ENCODE data around the gene TMPRSS6. TPM values are rescaled to one million over a fixed set of nuclear protein-coding genes. Genes with fewer than 3 reads are reported as not detected.

TMPRSS6 gene
- total and polyA plus RNA-seq, 2 of the 8 experiments (the other 6 are each of a cell fraction or from before 2014, with no cell fraction given) = 0.02 TPM; not detected in 1

GRCh38 chr22:37020192-37020479 is 89.4 kb downstream of the TMPRSS6 start:
- peak overlapping the region; percentile 65 for H4K91ac ChIP-seq (replicated peaks; ENCODE audit: insufficient read length, low read length)
- TF ChIP-seq ASH2L (IDR thresholded peaks at IDR 0.05; ENCODE audit: low read length) = no peak
- no peak for TF ChIP-seq TCF12 (IDR thresholded peaks at IDR 0.05; ENCODE audit: low read depth, low read length)
- no peak for TF ChIP-seq TAF1 (IDR thresholded peaks at IDR 0.05; ENCODE audit: low read depth, low read length)
- TF ChIP-seq RAD21 (IDR thresholded peaks at IDR 0.05 in 1 of 2, conservative IDR thresholded peaks at IDR 0.05 in 1 of 2; ENCODE audit: low read depth in 2 of 2, low read length in 2 of 2) = no peak
- no peak for TF ChIP-seq CREB1 (IDR thresholded peaks at IDR 0.05)
- no peak for TF ChIP-seq RXRA (IDR thresholded peaks at IDR 0.05; ENCODE audit: insufficient read depth, low read depth, low read length)
- TF ChIP-seq TEAD4 (IDR thresholded peaks at IDR 0.05; ENCODE audit: low read depth, low read length) = no peak
- no peak for TF ChIP-seq GABPA (IDR thresholded peaks at IDR 0.05; ENCODE audit: borderline replicate concordance, insufficient read depth, low read length)
- TF ChIP-seq RBBP5 (IDR thresholded peaks at IDR 0.05; ENCODE audit: borderline replicate concordance, low read depth, low read length) = no peak
- no peak for TF ChIP-seq CHD2 (IDR thresholded peaks at IDR 0.05; ENCODE audit: low read length)
- TF ChIP-seq SIRT6 (IDR thresholded peaks at IDR 0.05; ENCODE audit: low read length) = no peak
- no peak for TF ChIP-seq RNF2 (IDR thresholded peaks at IDR 0.05; ENCODE audit: borderline replicate concordance, low read depth, low read length, missing control alignments, poor library complexity, severe bottlenecking)
- TF ChIP-seq YY1 (IDR thresholded peaks at IDR 0.05; ENCODE audit: low read depth, low read length) = no peak
- peak overlapping the region; percentile 89; the same call in 1 of the 2 replicates for H3K27ac ChIP-seq (ENCODE audit: low read depth, low read length)
- H3K36me3 ChIP-seq (ENCODE audit: control insufficient read depth in 2 of 4, insufficient read depth in 4 of 4, low read length in 3 of 4) = peaks cover 0 to 22% (median 8%) of the 10 kb centered on the region in 4 experiments; a peak in 3 of 8 replicates
- no peak overlapping the region for H4K8ac ChIP-seq (ENCODE audit: extremely low read depth, insufficient read depth, low read length)
- H2BK5ac ChIP-seq (ENCODE audit: low read depth, low read length) = 0 out of 2 replicates have a peak overlapping the region, but pooled peaks have one; percentile 71
- H4K20me1 ChIP-seq (replicated peaks in 1 of 2; ENCODE audit: control insufficient read depth in 1 of 2, insufficient read depth in 2 of 2, low read length in 2 of 2) = peaks cover 12 to 30% of the 10 kb centered on the region in 2 experiments
- WGBS, 2 experiments (ENCODE audit: extremely low coverage in 1 of 2, insufficient coverage in 1 of 2, insufficient read length in 1 of 2, insufficient replicate concordance in 2 of 2, low coverage in 1 of 2, low lambda C conversion rate in 2 of 2, missing lambda C conversion rate in 1 of 2) = 19% methylated on average over 5 of the region's 5 CpGs; no CpG with 5 or more reads in 1 of the 2 experiments
- no peak overlapping the region for H3K14ac ChIP-seq (ENCODE audit: insufficient read length)
- FAIRE-seq (no peak), DNase-seq (ENCODE audit: low read depth in 1 of 2, low spot score in 2 of 2) (no peak)
- peak overlapping the region; percentile 73 for H4K5ac ChIP-seq (ENCODE audit: insufficient read length, low read depth, low read length)
- no peak overlapping the region for H2BK120ac ChIP-seq (replicated peaks; ENCODE audit: low read depth, low read length)
- peak overlapping the region; percentile 24; the same call in 1 of the 2 replicates for H2AFZ ChIP-seq (ENCODE audit: low read length)
- no peak overlapping the region for H2AK5ac ChIP-seq (ENCODE audit: low read depth, low read length)
- H3K4me1 ChIP-seq (replicated peaks in 1 of 4; ENCODE audit: control insufficient read depth in 3 of 4, insufficient read depth in 4 of 4, low read length in 3 of 4) = peaks cover 0 to 21% (median 11%) of the 10 kb centered on the region in 4 experiments; a peak in 6 of 7 replicates
- peak overlapping the region; percentile 12; the same call in 1 of the 2 replicates for H2BK15ac ChIP-seq (ENCODE audit: low read length)
- H3K79me1 ChIP-seq (ENCODE audit: low read depth, low read length) = peaks cover 8% of the 10 kb centered on the region
- H2BK20ac ChIP-seq (ENCODE audit: low read length) = no peak overlapping the region
- ChIA-PET CTCF (ENCODE audit: partially characterized antibody) (interaction anchor here (0.6 to 5.4 kb wide), 8 partner anchors 9 to 1764 kb away, joined by 3 to 37 read pairs (median 4); no protein-coding TSS in a partner anchor), POLR2A (ENCODE audit: partially characterized antibody) (interaction anchor here (1.4 to 4.3 kb wide), 7 partner anchors 10 to 60 kb away, joined by 3 to 33 read pairs (median 5); no protein-coding TSS in a partner anchor)
- peaks cover 11% of the 10 kb centered on the region for H3K23me2 ChIP-seq (ENCODE audit: low read depth, low read length)
- H3K9ac ChIP-seq (replicated peaks in 1 of 4; ENCODE audit: extremely low read depth in 1 of 4, low read depth in 3 of 4, low read length in 3 of 4) = peak overlapping the region in 3 of 4 experiments; percentile 48 to 88 (median 79); a peak in 5 of 7 replicates
- peak overlapping the region; percentile 73 to 89 for H3K4me2 ChIP-seq (ENCODE audit: insufficient read depth in 1 of 2, low read depth in 2 of 2, low read length in 2 of 2)
- no peaks in the 10 kb centered on the region for H3K9me3 ChIP-seq (ENCODE audit: insufficient read depth in 2 of 2, low read depth in 1 of 2, low read length in 1 of 2)
- no peaks in the 10 kb centered on the region for H3K27me3 ChIP-seq (replicated peaks in 1 of 4; ENCODE audit: control insufficient read depth in 3 of 4, extremely low read depth in 1 of 4, insufficient read depth in 3 of 4, low read length in 3 of 4)
- peak overlapping the region; percentile 71 for H3K4ac ChIP-seq (replicated peaks; ENCODE audit: insufficient read length, low read depth, low read length)
- H3K4me3 ChIP-seq (ENCODE audit: extremely low read depth in 1 of 4, insufficient read depth in 2 of 4, low read depth in 3 of 4, low read length in 4 of 4) = peak overlapping the region; percentile 41 to 86 (median 72)
- H3K79me2 ChIP-seq (ENCODE audit: control insufficient read depth in 1 of 2, insufficient read depth in 2 of 2, low read length in 2 of 2) = peaks cover 0 to 25% of the 10 kb centered on the region in 2 experiments; a peak in 3 of 4 replicates
- no peak overlapping the region for H3K23ac ChIP-seq (ENCODE audit: insufficient read length)
- H3K18ac ChIP-seq (ENCODE audit: extremely low read depth, low read length) = peak overlapping the region; percentile 10
- H3K56ac ChIP-seq (replicated peaks; ENCODE audit: insufficient read length, low read depth, low read length) = no peak overlapping the region
- H2BK12ac ChIP-seq (ENCODE audit: low read depth, low read length) = peak overlapping the region; percentile 53; the same call in 1 of the 2 replicates
